ENCODE data around the gene UBR2.
"Not testable (repeated sequence)": the region's sequence is repeated elsewhere in the genome, so short reads cannot be mapped to it uniquely, and the experiment has no call there.

The UBR2 gene

DNA sequence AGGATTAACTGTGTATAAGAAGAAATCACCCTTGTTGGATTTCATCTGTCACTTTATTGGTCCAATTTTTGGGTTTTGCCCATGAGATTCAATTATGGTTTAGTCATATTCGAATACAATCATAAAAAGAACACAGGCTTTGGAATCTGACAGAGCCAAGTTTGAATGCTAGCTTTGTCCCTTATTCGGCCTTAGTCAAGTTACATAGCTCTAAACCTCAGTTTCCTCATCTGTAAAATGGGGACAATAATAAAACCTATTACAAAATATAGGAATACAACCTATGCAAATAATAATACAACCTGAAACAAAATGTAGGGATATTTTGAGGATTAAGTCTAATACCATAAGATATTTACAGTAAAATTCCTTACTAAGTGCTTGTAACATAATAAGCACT, 100.9 kb downstream of the UBR2 start:
- no peaks in the 10 kb centered on the region for H3K27me3 ChIP-seq
- no peak overlapping the region for H3K4me3 ChIP-seq (ENCODE audit: low read depth in 1 of 2, low read length in 1 of 2)
- H3K36me3 ChIP-seq, result peaks cover 97% of the 10 kb centered on the region
- no peaks in the 10 kb centered on the region for H3K4me1 ChIP-seq (ENCODE audit: control insufficient read depth in 1 of 2, insufficient read depth in 1 of 2, low read depth in 1 of 2, low read length in 1 of 2)
- TF ChIP-seq, protein P1, sequence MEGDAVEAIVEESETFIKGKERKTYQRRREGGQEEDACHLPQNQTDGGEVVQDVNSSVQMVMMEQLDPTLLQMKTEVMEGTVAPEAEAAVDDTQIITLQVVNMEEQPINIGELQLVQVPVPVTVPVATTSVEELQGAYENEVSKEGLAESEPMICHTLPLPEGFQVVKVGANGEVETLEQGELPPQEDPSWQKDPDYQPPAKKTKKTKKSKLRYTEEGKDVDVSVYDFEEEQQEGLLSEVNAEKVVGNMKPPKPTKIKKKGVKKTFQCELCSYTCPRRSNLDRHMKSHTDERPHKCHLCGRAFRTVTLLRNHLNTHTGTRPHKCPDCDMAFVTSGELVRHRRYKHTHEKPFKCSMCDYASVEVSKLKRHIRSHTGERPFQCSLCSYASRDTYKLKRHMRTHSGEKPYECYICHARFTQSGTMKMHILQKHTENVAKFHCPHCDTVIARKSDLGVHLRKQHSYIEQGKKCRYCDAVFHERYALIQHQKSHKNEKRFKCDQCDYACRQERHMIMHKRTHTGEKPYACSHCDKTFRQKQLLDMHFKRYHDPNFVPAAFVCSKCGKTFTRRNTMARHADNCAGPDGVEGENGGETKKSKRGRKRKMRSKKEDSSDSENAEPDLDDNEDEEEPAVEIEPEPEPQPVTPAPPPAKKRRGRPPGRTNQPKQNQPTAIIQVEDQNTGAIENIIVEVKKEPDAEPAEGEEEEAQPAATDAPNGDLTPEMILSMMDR (IDR thresholded peaks at IDR 0.05), result no peak
- H3K9me3 ChIP-seq, result no peaks in the 10 kb centered on the region
- no peak overlapping the region for H3K27ac ChIP-seq

DNA sequence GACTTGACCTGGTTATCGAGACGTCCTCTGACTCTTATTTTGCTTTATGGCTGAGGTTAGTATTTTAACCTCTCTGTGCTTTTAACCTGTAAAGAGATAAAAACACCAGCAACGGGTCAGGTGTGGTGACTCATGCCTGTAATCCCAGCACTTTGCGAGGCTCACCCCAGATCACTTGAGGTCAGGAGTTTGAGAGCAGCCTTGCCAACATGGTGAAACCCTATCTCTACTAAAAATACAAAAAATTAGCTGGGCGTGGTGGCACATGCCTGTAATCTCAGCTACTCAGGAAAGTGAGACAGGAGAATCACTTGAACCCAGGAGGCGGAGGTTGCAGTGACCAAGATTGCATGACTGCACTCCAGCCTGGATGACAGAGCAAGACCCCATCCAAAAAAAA, 110.5 kb downstream of the UBR2 start:
- H3K36me3 ChIP-seq, result peaks cover 100% of the 10 kb centered on the region
- H3K27ac ChIP-seq, result not testable (repeated sequence)

GRCh38 chr6:42674780-42675179, 111.0 kb downstream of the UBR2 start:
- no peaks in the 10 kb centered on the region for H3K4me1 ChIP-seq (ENCODE audit: control insufficient read depth in 1 of 2, insufficient read depth in 1 of 2, low read depth in 1 of 2, low read length in 1 of 2)
- no peaks in the 10 kb centered on the region for H3K27me3 ChIP-seq
- no peaks in the 10 kb centered on the region for H3K9me3 ChIP-seq
- peaks cover 100% of the 10 kb centered on the region for H3K36me3 ChIP-seq
- no peak overlapping the region for H3K4me3 ChIP-seq (ENCODE audit: low read depth in 1 of 2, low read length in 1 of 2)
- no peak overlapping the region for H3K27ac ChIP-seq
- TF ChIP-seq, protein P1 (IDR thresholded peaks at IDR 0.05), result no peak

More for the DNA sequence above, 110.5 kb downstream of the UBR2 start:
- H3K4me1 ChIP-seq (ENCODE audit: control insufficient read depth in 1 of 2, insufficient read depth in 1 of 2, low read depth in 1 of 2, low read length in 1 of 2); H3K4me3 ChIP-seq (ENCODE audit: low read depth in 1 of 2, low read length in 1 of 2); H3K9me3 ChIP-seq; H3K27me3 ChIP-seq: not testable (repeated sequence)

DNA sequence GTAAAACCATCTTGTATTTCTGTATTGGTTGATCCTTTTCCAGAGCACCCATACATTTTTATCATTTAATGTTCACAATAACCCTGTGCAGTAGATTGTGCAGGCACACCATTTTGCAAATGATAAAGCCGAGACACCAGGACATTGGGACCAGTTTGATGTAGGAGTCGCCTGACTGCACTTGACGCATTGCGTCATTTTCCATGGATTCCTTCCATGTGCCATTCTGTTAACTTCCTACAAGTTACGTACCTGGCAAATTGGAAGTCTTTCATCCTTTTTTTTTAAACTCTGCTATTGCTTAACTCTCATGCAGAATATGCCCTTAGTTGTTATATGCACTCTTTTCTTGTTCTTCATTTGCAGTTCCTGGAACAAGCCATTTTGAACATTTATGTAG, 115.5 kb downstream of the UBR2 start:
- H3K9me3 ChIP-seq, result no peaks in the 10 kb centered on the region
- H3K36me3 ChIP-seq, result peaks cover 99% of the 10 kb centered on the region
- TF ChIP-seq, protein P1 (IDR thresholded peaks at IDR 0.05), result no peak
- no peak overlapping the region for H3K27ac ChIP-seq
- H3K4me3 ChIP-seq (ENCODE audit: low read depth in 1 of 2, low read length in 1 of 2), result no peak overlapping the region
- H3K4me1 ChIP-seq (ENCODE audit: control insufficient read depth in 1 of 2, insufficient read depth in 1 of 2, low read depth in 1 of 2, low read length in 1 of 2), result no peaks in the 10 kb centered on the region
- no peaks in the 10 kb centered on the region for H3K27me3 ChIP-seq

DNA sequence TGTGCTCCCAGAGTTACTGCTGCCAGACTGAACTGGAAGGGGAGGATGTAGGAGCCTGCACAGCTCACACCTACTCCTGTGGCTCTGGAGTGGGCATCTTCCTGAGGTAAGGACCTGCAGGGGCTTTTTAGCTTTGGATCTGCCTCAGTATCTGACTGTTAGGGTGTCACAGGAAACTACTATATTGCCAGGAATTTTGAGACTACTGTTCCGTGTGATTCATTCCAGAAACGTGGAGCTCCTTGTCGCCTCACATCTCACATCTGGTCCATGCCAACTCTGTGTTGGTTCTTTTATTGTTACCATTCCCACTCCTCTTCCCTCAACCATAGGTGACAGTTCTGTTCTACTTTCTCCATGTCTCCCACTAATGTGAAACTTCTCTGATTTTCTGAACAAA, 124.5 kb downstream of the UBR2 start:
- Histone ChIP-seq H3K36me3 (peaks cover 98% of the 10 kb centered on the region), H3K27me3 (no peaks in the 10 kb centered on the region), H3K27ac (no peak overlapping the region), H3K9me3 (no peaks in the 10 kb centered on the region), H3K4me3 (ENCODE audit: low read depth in 1 of 2, low read length in 1 of 2) (no peak overlapping the region), H3K4me1 (ENCODE audit: control insufficient read depth in 1 of 2, insufficient read depth in 1 of 2, low read depth in 1 of 2, low read length in 1 of 2) (no peaks in the 10 kb centered on the region)
- TF ChIP-seq, protein P1 (IDR thresholded peaks at IDR 0.05), result no peak

DNA sequence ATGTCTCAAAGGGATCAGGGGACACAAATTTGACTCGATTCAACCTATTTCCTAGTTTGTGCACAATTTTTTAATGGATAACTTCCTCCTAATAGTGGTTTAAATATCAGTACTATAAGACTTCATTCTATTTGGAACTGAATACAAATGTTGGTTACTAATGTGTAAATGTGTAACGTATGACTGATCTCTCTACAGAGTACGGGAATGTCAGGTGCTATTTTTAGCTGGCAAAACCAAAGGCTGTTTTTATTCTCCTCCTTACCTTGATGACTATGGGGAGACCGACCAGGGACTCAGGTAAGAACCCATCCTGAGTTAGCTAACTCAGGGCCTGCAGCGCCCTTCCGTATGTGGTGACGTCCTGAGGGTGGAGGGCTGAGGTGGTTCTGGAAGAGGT, 125.5 kb downstream of the UBR2 start:
- no peaks in the 10 kb centered on the region for H3K27me3 ChIP-seq
- no peak overlapping the region for H3K4me3 ChIP-seq (ENCODE audit: low read depth in 1 of 2, low read length in 1 of 2)
- TF ChIP-seq, protein P1 (IDR thresholded peaks at IDR 0.05), result no peak
- H3K27ac ChIP-seq, result peak overlapping the region; percentile 51
- H3K36me3 ChIP-seq, result peaks cover 98% of the 10 kb centered on the region
- no peaks in the 10 kb centered on the region for H3K4me1 ChIP-seq (ENCODE audit: control insufficient read depth in 1 of 2, insufficient read depth in 1 of 2, low read depth in 1 of 2, low read length in 1 of 2)
- no peaks in the 10 kb centered on the region for H3K9me3 ChIP-seq
